Stimulated activated CD4-positive, alpha-beta T cell treated with anti-CD3 and anti-CD28 coated beads, TNF-alpha, amount 100 ng/mL, for 48 hours (primary cell): Measurements from ENCODE around the gene KNL1.
"Not testable (repeated sequence)": the region's sequence is repeated elsewhere in the genome, so short reads cannot be mapped to it uniquely, and the experiment has no call there.

Source experiments
- DNase-seq, 3 donors: peaks; one replicate each; pipeline ENCODE4 v3.0.0-alpha.2; 2020; ENCODE audit warnings: low read depth in 3 of 3

The KNL1 gene

DNA sequence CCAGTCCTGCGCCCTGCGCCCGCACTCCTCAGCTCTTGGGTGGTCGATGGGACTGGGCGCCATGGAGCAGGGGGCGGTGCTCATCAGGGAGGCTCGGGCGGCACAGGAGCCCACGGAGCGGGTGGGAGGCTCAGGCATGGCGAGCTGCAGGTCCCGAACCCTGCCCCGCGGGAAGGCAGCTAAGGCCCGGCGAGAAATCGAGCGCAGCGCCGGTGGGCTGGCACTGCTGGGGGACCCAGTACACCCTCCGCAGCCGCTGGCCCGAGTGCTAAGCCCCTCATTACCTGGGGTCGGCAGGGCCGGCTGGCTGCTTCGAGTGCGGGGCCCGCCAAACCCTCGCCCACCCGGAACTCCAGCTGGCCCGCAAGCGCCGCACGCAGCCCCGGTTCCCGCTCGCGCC, 82.9 kb downstream of the KNL1 start:
- DNase-seq: not testable (repeated sequence)

GRCh38 chr15:40680151-40680550, 86.1 kb downstream of the KNL1 start:
- no peak for DNase-seq

DNA sequence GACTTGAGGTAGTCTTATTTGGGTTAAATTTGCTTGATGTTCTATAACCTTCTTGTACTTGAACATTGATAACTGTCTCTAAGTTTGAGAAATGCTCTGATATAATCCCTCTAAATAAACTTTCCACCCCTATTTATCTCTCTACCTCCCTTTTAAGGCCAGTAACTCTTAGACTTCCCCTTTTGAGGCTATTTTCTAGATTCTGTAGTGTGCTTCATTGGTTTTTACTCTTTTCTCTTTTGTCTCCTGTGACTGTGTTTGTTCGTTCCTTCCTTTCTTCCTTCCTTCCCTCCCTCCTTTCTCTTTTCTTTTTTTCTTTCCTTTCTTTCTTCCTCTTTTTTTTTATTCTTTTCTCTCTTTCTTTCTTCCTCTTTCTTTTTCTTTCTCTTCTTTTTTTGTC, 86.9 kb downstream of the KNL1 start:
- not testable (repeated sequence) for DNase-seq

GRCh38 chr15:40684381-40684780, 90.3 kb downstream of the KNL1 start:
- no peak for DNase-seq

DNA sequence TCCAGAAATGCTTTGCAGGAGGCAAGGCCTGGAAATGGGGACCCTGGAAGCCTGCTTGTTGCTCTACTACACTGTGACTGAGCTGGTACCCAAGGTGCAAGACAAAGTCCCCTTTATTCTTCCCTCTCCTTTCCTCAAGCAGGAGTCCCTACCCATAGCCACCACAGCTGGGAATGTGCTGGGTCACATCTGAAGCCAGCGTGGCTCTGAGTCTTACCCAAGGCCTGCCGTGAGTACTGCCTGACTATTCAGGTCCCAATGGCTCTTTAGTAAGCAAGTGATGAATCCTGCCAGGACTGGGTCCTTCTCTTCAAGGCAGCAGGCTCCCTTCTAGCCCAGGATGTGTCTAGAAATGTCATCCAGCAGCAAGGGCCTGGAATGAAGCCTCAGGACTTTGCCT, 91.3 kb downstream of the KNL1 start:
- DNase-seq: no peak

GRCh38 chr15:40688932-40689799, 95.1 kb downstream of the KNL1 start:
- no peak for DNase-seq

DNA sequence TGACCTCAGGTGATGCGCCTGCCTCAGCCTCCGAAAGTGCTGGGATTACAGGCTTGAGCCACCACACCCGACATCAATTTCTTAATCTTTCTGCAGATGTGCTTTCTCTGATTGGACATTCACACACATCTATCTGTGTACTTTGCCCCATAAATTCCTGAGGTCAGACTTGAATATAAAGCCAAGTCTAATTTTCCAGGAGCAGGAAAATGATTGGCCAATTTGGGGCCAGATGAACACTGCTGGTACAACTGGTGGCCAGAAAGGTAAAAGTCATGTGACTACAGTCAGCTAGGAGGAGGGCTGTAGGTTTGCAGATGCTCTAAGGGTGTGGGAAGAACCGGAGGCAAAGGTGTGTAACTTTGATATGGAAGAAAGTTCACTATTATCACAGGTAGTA, 97.7 kb downstream of the KNL1 start:
- DNase-seq: no peak

DNA sequence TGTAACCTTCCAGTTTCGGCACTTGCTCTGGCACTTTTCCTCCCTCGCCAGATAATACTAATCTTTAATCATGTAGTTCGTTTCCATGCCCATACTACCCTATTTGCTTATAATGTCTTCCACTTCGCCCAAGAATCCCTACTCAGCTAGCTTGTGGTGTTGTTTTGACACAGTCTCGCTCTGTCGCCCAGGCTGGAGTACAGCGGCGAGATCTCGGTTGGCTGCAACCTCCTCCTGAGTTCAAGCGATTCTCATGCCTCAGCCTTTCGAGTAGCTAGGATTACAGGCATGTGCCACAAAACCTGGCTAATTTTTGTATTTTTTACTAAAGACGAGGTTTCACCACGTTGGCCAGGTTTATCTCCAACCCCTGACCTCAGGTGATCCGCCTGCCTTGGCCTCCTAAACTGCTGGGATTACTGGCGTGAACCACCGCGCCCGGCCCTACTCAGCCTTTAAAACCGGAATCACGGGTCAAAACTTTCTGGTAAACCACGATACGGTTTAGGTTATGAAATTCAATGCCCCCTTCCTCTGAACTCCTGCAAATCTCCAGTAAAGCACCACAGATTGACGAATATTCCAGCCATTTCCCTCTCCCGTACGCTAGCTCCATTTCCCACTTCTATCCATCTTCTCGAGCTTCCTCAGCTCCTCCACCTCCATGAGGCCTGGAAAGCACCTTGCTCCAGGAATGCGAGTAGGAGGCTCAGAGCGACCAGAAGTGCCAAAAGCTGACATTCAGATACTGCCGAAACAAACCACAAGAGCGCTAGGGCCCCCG, 100.0 kb downstream of the KNL1 start:
- no peak for DNase-seq

- DNase-seq: peak; percentile 86 to 93 (median 89)
These were observed 100.8 kb downstream of the KNL1 start, which contains the start of gene RAD51 for GRCh38 chr15:40694688-40695468. Gene RAD51 (plus strand): TSS chr15:40695174. CDS start chr15:40698759, 3,585 bp downstream.

DNA sequence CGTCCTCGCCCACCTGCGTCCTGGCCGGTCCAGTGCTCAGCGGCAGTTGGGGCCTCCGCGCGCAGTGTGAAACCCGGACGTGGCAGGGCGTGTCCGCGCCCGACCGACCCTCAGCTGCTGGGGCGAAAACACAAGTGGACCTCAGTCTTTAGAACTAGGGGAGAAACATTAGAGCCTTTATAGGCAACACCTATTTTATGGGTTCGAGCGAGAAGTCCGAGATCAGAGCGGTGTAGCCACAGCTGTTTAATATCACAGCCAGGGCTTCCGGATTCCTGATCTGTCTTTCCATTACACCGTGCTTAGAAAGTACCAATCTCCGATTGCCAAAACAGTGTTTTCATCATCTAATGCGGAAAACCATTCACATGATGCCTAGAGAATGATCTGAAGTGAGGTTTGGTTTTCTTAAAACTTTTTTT, 101.4 kb downstream of the KNL1 start:
- peak in 1 of 3 donors; percentile 16 for DNase-seq

- DNase-seq: no peak
These were observed 102.2 kb downstream of the KNL1 start for GRCh38 chr15:40696228-40696627.

GRCh38 chr15:40697916-40698315, 103.9 kb downstream of the KNL1 start:
- DNase-seq: no peak

DNA sequence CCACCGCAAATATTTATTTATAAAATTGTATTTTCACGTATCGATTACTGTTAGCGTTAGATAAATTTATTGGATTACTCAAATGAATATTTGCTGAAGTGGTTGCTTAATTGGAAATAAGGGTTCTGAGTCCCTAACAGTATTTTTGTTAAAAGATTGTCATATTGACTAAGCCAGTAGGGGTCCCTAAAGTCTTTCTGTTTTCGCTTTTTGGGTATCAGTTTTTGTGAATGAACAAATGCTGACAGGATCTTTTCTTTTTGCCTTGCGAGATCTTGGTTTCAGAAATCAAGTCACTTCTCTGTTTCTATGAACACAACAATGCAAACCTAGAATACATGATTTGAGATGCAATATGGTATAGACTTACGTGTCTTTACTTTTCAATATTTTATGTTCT, 108.0 kb downstream of the KNL1 start:
- DNase-seq: no peak

GRCh38 chr15:40706121-40706520, 112.1 kb downstream of the KNL1 start:
- DNase-seq: no peak
